ENCODE data around the gene ESCO1. TPM values are rescaled to one million over a fixed set of nuclear protein-coding genes. Genes with fewer than 3 reads are reported as not detected.
"Not testable (repeated sequence)": the region's sequence is repeated elsewhere in the genome, so short reads cannot be mapped to it uniquely, and the experiment has no call there.

ESCO1 gene
- total and polyA plus RNA-seq, 2 donors (not counting 1 experiment from before 2014, with no cell fraction given): 8.5 to 14.2 TPM

GRCh38 chr18:21593540-21594257 lies 6.8 kb downstream of the ESCO1 start:
- no peaks in the 10 kb centered on the region for H3K4me1 ChIP-seq (ENCODE audit: control insufficient read depth, extremely low read depth, insufficient read depth, low read length)
- no peak overlapping the region for H3K9ac ChIP-seq (ENCODE audit: insufficient read depth, low read length)
- peaks cover 18% of the 10 kb centered on the region for H3K79me2 ChIP-seq (ENCODE audit: control insufficient read depth, insufficient read depth, low read length)
- no peaks in the 10 kb centered on the region for H4K20me1 ChIP-seq (ENCODE audit: control insufficient read depth, extremely low read depth, insufficient read depth, low read length)
- no peak overlapping the region for H3K4me3 ChIP-seq (replicated peaks in 1 of 4; ENCODE audit: control extremely low read depth in 1 of 4, insufficient read depth in 1 of 4, low read depth in 3 of 4, low read length in 4 of 4)
- TF ChIP-seq CTCF (conservative IDR thresholded peaks at IDR 0.05 in 1 of 2, IDR thresholded peaks at IDR 0.05 in 1 of 2; ENCODE audit: low read depth in 1 of 2, low read length in 2 of 2) (no peak), EZH2 (IDR thresholded peaks at IDR 0.05; ENCODE audit: low read length, missing control alignments) (no peak)
- H3K4me2 ChIP-seq (ENCODE audit: extremely low read depth, insufficient read depth, low read length): no peak overlapping the region
- no peaks in the 10 kb centered on the region for H3K36me3 ChIP-seq (ENCODE audit: control insufficient read depth, insufficient read depth, low read length)
- H2AFZ ChIP-seq (ENCODE audit: low read length): no peak overlapping the region
- H3K27me3 ChIP-seq (ENCODE audit: control insufficient read depth, insufficient read depth, low read length): no peaks in the 10 kb centered on the region
- H3K9me3 ChIP-seq (ENCODE audit: control insufficient read depth, insufficient read depth, low read depth, low read length): no peaks in the 10 kb centered on the region
- no peak for DNase-seq (ENCODE audit: low read depth in 2 of 2)
- no peak overlapping the region for H3K27ac ChIP-seq (ENCODE audit: insufficient read depth, low read length)

- H3K4me1 ChIP-seq (ENCODE audit: control insufficient read depth, extremely low read depth, insufficient read depth, low read length); H3K9ac ChIP-seq (ENCODE audit: insufficient read depth, low read length); H4K20me1 ChIP-seq (ENCODE audit: control insufficient read depth, extremely low read depth, insufficient read depth, low read length); H3K9me3 ChIP-seq (ENCODE audit: control insufficient read depth, insufficient read depth, low read depth, low read length); H3K27ac ChIP-seq (ENCODE audit: insufficient read depth, low read length); H3K27me3 ChIP-seq (ENCODE audit: control insufficient read depth, insufficient read depth, low read length); H3K4me3 ChIP-seq (replicated peaks in 1 of 4; ENCODE audit: control extremely low read depth in 1 of 4, insufficient read depth in 1 of 4, low read depth in 3 of 4, low read length in 4 of 4); H2AFZ ChIP-seq (ENCODE audit: low read length); H3K36me3 ChIP-seq (ENCODE audit: control insufficient read depth, insufficient read depth, low read length); DNase-seq (ENCODE audit: low read depth in 2 of 2); H3K4me2 ChIP-seq (ENCODE audit: extremely low read depth, insufficient read depth, low read length): not testable (repeated sequence)
- peaks cover 17% of the 10 kb centered on the region for H3K79me2 ChIP-seq (ENCODE audit: control insufficient read depth, insufficient read depth, low read length)
Observed at GRCh38 chr18:21592361-21592760, 8.1 kb downstream of the ESCO1 start.

GRCh38 chr18:21584391-21584790 lies 16.1 kb downstream of the ESCO1 start:
- no peak overlapping the region for H3K4me3 ChIP-seq (replicated peaks in 1 of 4; ENCODE audit: control extremely low read depth in 1 of 4, insufficient read depth in 1 of 4, low read depth in 3 of 4, low read length in 4 of 4)
- TF ChIP-seq CTCF (conservative IDR thresholded peaks at IDR 0.05 in 1 of 2, IDR thresholded peaks at IDR 0.05 in 1 of 2; ENCODE audit: low read depth in 1 of 2, low read length in 2 of 2): no peak
- no peak for TF ChIP-seq EZH2 (IDR thresholded peaks at IDR 0.05; ENCODE audit: low read length, missing control alignments)
- H3K27me3 ChIP-seq (ENCODE audit: control insufficient read depth, insufficient read depth, low read length): no peaks in the 10 kb centered on the region
- no peak overlapping the region for H2AFZ ChIP-seq (ENCODE audit: low read length)
- H3K9me3 ChIP-seq (ENCODE audit: control insufficient read depth, insufficient read depth, low read depth, low read length): no peaks in the 10 kb centered on the region
- peaks cover 2% of the 10 kb centered on the region for H4K20me1 ChIP-seq (ENCODE audit: control insufficient read depth, extremely low read depth, insufficient read depth, low read length)
- no peaks in the 10 kb centered on the region for H3K4me1 ChIP-seq (ENCODE audit: control insufficient read depth, extremely low read depth, insufficient read depth, low read length)
- DNase-seq (ENCODE audit: low read depth in 2 of 2): no peak
- no peak overlapping the region for H3K9ac ChIP-seq (ENCODE audit: insufficient read depth, low read length)
- no peaks in the 10 kb centered on the region for H3K36me3 ChIP-seq (ENCODE audit: control insufficient read depth, insufficient read depth, low read length)
- H3K79me2 ChIP-seq (ENCODE audit: control insufficient read depth, insufficient read depth, low read length): peaks cover 4% of the 10 kb centered on the region
- H3K27ac ChIP-seq (ENCODE audit: insufficient read depth, low read length): no peak overlapping the region
- H3K4me2 ChIP-seq (ENCODE audit: extremely low read depth, insufficient read depth, low read length): no peak overlapping the region
